Measurements from ENCODE around the gene EXOC3.
"Not testable (repeated sequence)": the region's sequence is repeated elsewhere in the genome, so short reads cannot be mapped to it uniquely, and the experiment has no call there.

Gene EXOC3

GRCh38 chr5:474840-475661 is 32.1 kb downstream of the EXOC3 start:
- DNase-seq: no peak

GRCh38 chr5:475704-476101 is 32.7 kb downstream of the EXOC3 start:
- DNase-seq: no peak

GRCh38 chr5:476102-476813 is 33.3 kb downstream of the EXOC3 start:
- DNase-seq: no peak

- no peak for DNase-seq
Observed at GRCh38 chr5:476814-477175, 33.8 kb downstream of the EXOC3 start.

GRCh38 chr5:477247-477646 is 34.3 kb downstream of the EXOC3 start:
- no peak for DNase-seq

GRCh38 chr5:477871-478270 is 34.9 kb downstream of the EXOC3 start:
- no peak for DNase-seq

- no peak for DNase-seq
Observed at GRCh38 chr5:478369-478981, 35.5 kb downstream of the EXOC3 start.

- no peak for DNase-seq
Observed at GRCh38 chr5:478982-479535, 36.1 kb downstream of the EXOC3 start.

- DNase-seq: no peak
Observed at GRCh38 chr5:479566-480319, 36.8 kb downstream of the EXOC3 start.

- no peak for DNase-seq
Observed at GRCh38 chr5:481347-481746, 38.4 kb downstream of the EXOC3 start.

GRCh38 chr5:482021-482420 is 39.0 kb downstream of the EXOC3 start:
- no peak for DNase-seq

GRCh38 chr5:482506-482905 is 39.5 kb downstream of the EXOC3 start:
- no peak for DNase-seq

GRCh38 chr5:483011-483410 is 40.0 kb downstream of the EXOC3 start:
- DNase-seq: no peak

GRCh38 chr5:483434-484140 is 40.6 kb downstream of the EXOC3 start:
- no peak for DNase-seq

GRCh38 chr5:484556-484955 is 41.6 kb downstream of the EXOC3 start:
- DNase-seq: no peak

GRCh38 chr5:485113-485945 is 42.4 kb downstream of the EXOC3 start:
- no peak for DNase-seq

- DNase-seq: no peak
Observed at GRCh38 chr5:485946-486491, 43.0 kb downstream of the EXOC3 start.

- not testable (repeated sequence) for DNase-seq
Observed at GRCh38 chr5:486597-486996, 43.6 kb downstream of the EXOC3 start.

- no peak for DNase-seq
Observed at GRCh38 chr5:488241-488640, 45.3 kb downstream of the EXOC3 start.

- no peak for DNase-seq
Observed at GRCh38 chr5:488744-489688, 46.0 kb downstream of the EXOC3 start.
